Upper lobe of left lung (tissue), 6 donors: Measurements from ENCODE around the gene HLA-A. TPM values are rescaled to one million over a fixed set of nuclear protein-coding genes. Genes with fewer than 3 reads are reported as not detected.

Experiments used
- ATAC-seq, 2 donors: fragments of 200-7000 bp; cut with Tn5 transposase; one replicate each; pipeline ENCODE4 v1.9.1; 2022; ENCODE audit warnings: mild to moderate bottlenecking in 2 of 2, moderate library complexity in 2 of 2; ENCODE audit not compliant: low FRiP score in 2 of 2
- DNase-seq, 2 donors: peaks; one replicate each; pipeline ENCODE4 v3.0.0-alpha.2; 2019 to 2020
- H3K27ac ChIP-seq, 4 donors: fragments of 200-600 bp; sonication (generic); one replicate each; pipeline ENCODE4 v1.5.1; 2016 to 2019
- H3K27me3 ChIP-seq, 4 donors: fragments of 200-600 bp; sonication (generic); one replicate each; pipeline ENCODE4 v1.5.1; 2017 to 2019
- H3K36me3 ChIP-seq, 4 donors: fragments of 200-600 bp; sonication (generic); one replicate each; pipeline ENCODE4 v1.5.1; 2016 to 2019
- H3K4me1 ChIP-seq, 4 donors: fragments of 200-600 bp; sonication (generic); one replicate each; pipeline ENCODE4 v1.5.1; 2018 to 2019
- H3K4me3 ChIP-seq, 4 donors: fragments of 200-600 bp; sonication (generic); one replicate each; pipeline ENCODE4 v1.5.1; 2017 to 2019; ENCODE audit warnings: mild to moderate bottlenecking in 2 of 4, moderate library complexity in 1 of 4
- H3K9me3 ChIP-seq, 4 donors: fragments of 200-600 bp; sonication (generic); one replicate each; pipeline ENCODE4 v1.5.1; 2018 to 2019
- EP300 ChIP-seq, 4 donors: sonication (generic); formaldehyde crosslinking; IDR thresholded peaks; one replicate each; pipeline ENCODE4 v1.5.1; 2017; ENCODE audit warnings: antibody characterized with exemption in 4 of 4, control low read depth in 2 of 4
- POLR2A ChIP-seq, 4 donors: fragments of 450-650 bp; IDR thresholded peaks; one replicate each; pipeline ENCODE4 v1.5.1; 2016 to 2017; ENCODE audit warnings: antibody characterized with exemption in 4 of 4, mild to moderate bottlenecking in 2 of 4
- POLR2AphosphoS5 ChIP-seq, 2 donors: sonication (generic); formaldehyde crosslinking; IDR thresholded peaks; one replicate each; pipeline ENCODE4 v1.5.1; 2017; ENCODE audit warnings: antibody characterized with exemption in 2 of 2
- WGBS, 2 donors: methylation state at CpG; one replicate each; pipeline ENCODE4 v1.1.5; 2017 to 2018; 5-methylcytosine and 5-hydroxymethylcytosine counted together
- total RNA-seq, 6 donors: library from RNA; depleted of rRNA in 4 of 6; stranded (reverse); fragments of >200 nt in 4 of 6; gene quantifications; one replicate each; pipeline versions ENCODE4 v1.1.0 to v1.2.1, GENCODE V29; 2016 to 2021
- TF ChIP-seq, protein P1 (sequence below), 6 experiments: fragments of 450-650 bp in 4 of 6; fragments of 200-600 bp in 2 of 6; sonication (generic) in 2 of 6; IDR thresholded peaks; one replicate each; pipeline ENCODE4 v1.5.1; 2016 to 2019; ENCODE audit warnings: antibody characterized with exemption in 6 of 6
- donor health status: DM: no; HTN: no; CAD: no; lungs with moderate emphysema.
- donor health status: DM: no; HTN: yes; CAD: no; lungs with severe emphysema.

HLA-A gene
- total RNA-seq, 6 donors from 2014 or later: 497 to 1,319 (median 949) TPM

- ATAC-seq: no peak
- TF ChIP-seq EP300 (IDR thresholded peaks at IDR 0.05): no peak
- TF ChIP-seq POLR2AphosphoS5 (IDR thresholded peaks at IDR 0.05): no peak
- TF ChIP-seq, protein P1, sequence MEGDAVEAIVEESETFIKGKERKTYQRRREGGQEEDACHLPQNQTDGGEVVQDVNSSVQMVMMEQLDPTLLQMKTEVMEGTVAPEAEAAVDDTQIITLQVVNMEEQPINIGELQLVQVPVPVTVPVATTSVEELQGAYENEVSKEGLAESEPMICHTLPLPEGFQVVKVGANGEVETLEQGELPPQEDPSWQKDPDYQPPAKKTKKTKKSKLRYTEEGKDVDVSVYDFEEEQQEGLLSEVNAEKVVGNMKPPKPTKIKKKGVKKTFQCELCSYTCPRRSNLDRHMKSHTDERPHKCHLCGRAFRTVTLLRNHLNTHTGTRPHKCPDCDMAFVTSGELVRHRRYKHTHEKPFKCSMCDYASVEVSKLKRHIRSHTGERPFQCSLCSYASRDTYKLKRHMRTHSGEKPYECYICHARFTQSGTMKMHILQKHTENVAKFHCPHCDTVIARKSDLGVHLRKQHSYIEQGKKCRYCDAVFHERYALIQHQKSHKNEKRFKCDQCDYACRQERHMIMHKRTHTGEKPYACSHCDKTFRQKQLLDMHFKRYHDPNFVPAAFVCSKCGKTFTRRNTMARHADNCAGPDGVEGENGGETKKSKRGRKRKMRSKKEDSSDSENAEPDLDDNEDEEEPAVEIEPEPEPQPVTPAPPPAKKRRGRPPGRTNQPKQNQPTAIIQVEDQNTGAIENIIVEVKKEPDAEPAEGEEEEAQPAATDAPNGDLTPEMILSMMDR (IDR thresholded peaks at IDR 0.05): no peak
- TF ChIP-seq POLR2A (IDR thresholded peaks at IDR 0.05): no peak
- Histone ChIP-seq H3K9me3 (no peaks in the 10 kb centered on the region), H3K4me3 (peak overlapping the region in 2 of 4 donors; percentile 62 to 67), H3K36me3 (peaks cover 0 to 20% (median 1%) of the 10 kb centered on the region in 4 donors), H3K27ac (peak overlapping the region; percentile 89 to 97 (median 92)), H3K27me3 (no peaks in the 10 kb centered on the region), H3K4me1 (peaks cover 0 to 9% (median 6%) of the 10 kb centered on the region in 4 donors)
- WGBS, 2 donors: 0 to 20% methylated on average over 1 of the region's 1 CpG
- DNase-seq: no peak
These were observed 861 bp upstream of the HLA-A start for GRCh38 chr6:29941471-29941870.

- peak overlapping the region; percentile 89 to 97 (median 92) for H3K27ac ChIP-seq
- H3K9me3 ChIP-seq: no peaks in the 10 kb centered on the region
- ATAC-seq: peak in 1 of 2 donors; percentile 48
- TF ChIP-seq POLR2A (IDR thresholded peaks at IDR 0.05) (no peak), EP300 (IDR thresholded peaks at IDR 0.05) (no peak), POLR2AphosphoS5 (IDR thresholded peaks at IDR 0.05) (no peak)
- TF ChIP-seq, protein P1 (IDR thresholded peaks at IDR 0.05): no peak
- H3K4me1 ChIP-seq: peaks cover 0 to 9% (median 6%) of the 10 kb centered on the region in 4 donors
- H3K4me3 ChIP-seq: peak overlapping the region in 3 of 4 donors; percentile 44 to 67 (median 62)
- peaks cover 0 to 20% (median 1%) of the 10 kb centered on the region in 4 donors for H3K36me3 ChIP-seq
- no peak for DNase-seq
- no peaks in the 10 kb centered on the region for H3K27me3 ChIP-seq
- WGBS, 2 donors: 0 to 2% methylated on average over 4 to 5 of the region's 5 CpGs
These were observed 437 bp upstream of the HLA-A start for GRCh38 chr6:29941916-29942274.

DNA sequence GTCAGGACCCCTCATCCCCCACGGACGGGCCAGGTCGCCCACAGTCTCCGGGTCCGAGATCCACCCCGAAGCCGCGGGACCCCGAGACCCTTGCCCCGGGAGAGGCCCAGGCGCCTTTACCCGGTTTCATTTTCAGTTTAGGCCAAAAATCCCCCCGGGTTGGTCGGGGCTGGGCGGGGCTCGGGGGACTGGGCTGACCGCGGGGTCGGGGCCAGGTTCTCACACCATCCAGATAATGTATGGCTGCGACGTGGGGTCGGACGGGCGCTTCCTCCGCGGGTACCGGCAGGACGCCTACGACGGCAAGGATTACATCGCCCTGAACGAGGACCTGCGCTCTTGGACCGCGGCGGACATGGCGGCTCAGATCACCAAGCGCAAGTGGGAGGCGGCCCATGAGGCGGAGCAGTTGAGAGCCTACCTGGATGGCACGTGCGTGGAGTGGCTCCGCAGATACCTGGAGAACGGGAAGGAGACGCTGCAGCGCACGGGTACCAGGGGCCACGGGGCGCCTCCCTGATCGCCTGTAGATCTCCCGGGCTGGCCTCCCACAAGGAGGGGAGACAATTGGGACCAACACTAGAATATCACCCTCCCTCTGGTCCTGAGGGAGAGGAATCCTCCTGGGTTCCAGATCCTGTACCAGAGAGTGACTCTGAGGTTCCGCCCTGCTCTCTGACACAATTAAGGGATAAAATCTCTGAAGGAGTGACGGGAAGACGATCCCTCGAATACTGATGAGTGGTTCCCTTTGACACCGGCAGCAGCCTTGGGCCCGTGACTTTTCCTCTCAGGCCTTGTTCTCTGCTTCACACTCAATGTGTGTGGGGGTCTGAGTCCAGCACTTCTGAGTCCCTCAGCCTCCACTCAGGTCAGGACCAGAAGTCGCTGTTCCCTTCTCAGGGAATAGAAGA is 978 bp downstream of the HLA-A start:
- Histone ChIP-seq H3K27ac (peak overlapping the region; percentile 89 to 97 (median 92)), H3K27me3 (no peaks in the 10 kb centered on the region), H3K4me1 (peaks cover 0 to 9% (median 6%) of the 10 kb centered on the region in 4 donors), H3K9me3 (no peaks in the 10 kb centered on the region), H3K36me3 (peaks cover 0 to 32% (median 2%) of the 10 kb centered on the region in 4 donors), H3K4me3 (peak overlapping the region; percentile 44 to 67 (median 54))
- DNase-seq: peak in 1 of 2 donors; percentile 76
- TF ChIP-seq EP300 (IDR thresholded peaks at IDR 0.05): no peak
- TF ChIP-seq POLR2AphosphoS5 (IDR thresholded peaks at IDR 0.05): no peak
- TF ChIP-seq, protein P1 (IDR thresholded peaks at IDR 0.05): no peak
- TF ChIP-seq POLR2A (IDR thresholded peaks at IDR 0.05): no peak
- ATAC-seq: peak; percentile 13 to 25
- 38 to 51% methylated on average over 17 to 18 of the region's 58 CpGs for WGBS, 2 donors

DNA sequence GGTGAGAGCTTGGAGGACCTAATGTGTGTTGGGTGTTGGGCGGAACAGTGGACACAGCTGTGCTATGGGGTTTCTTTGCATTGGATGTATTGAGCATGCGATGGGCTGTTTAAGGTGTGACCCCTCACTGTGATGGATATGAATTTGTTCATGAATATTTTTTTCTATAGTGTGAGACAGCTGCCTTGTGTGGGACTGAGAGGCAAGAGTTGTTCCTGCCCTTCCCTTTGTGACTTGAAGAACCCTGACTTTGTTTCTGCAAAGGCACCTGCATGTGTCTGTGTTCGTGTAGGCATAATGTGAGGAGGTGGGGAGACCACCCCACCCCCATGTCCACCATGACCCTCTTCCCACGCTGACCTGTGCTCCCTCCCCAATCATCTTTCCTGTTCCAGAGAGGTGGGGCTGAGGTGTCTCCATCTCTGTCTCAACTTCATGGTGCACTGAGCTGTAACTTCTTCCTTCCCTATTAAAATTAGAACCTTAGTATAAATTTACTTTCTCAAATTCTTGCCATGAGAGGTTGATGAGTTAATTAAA is 3.0 kb downstream of the HLA-A start:
- TF ChIP-seq POLR2A (IDR thresholded peaks at IDR 0.05): no peak
- TF ChIP-seq, protein P1 (IDR thresholded peaks at IDR 0.05): no peak
- TF ChIP-seq POLR2AphosphoS5 (IDR thresholded peaks at IDR 0.05): no peak
- no peak for TF ChIP-seq EP300 (IDR thresholded peaks at IDR 0.05)
- 61 to 66% methylated on average over 4 of the region's 4 CpGs for WGBS, 2 donors
- Histone ChIP-seq H3K4me3 (peak overlapping the region in 1 of 4 donors; percentile 67), H3K4me1 (peaks cover 0 to 9% (median 6%) of the 10 kb centered on the region in 4 donors), H3K27ac (no peak overlapping the region), H3K36me3 (peaks cover 0 to 40% (median 5%) of the 10 kb centered on the region in 4 donors), H3K9me3 (no peaks in the 10 kb centered on the region), H3K27me3 (no peaks in the 10 kb centered on the region)
- DNase-seq (no peak), ATAC-seq (no peak)
